BLaER1 treated with 17β-estradiol and CSF1 and Interleukin-3, amounts not matched to agents 10 nM and 100 nM (cell line): ENCODE results near the gene MRAP.

Experiments used
- H3K27ac ChIP-seq, 11 experiments: shearing (Covaris generic); formaldehyde crosslinking; 2 replicates each; pipeline ENCODE4 v1.8.1; 2022
- H3K27me3 ChIP-seq, 11 experiments: shearing (Covaris generic); formaldehyde crosslinking; 2 replicates each; pipeline ENCODE4 v1.8.1; 2022
- H3K36me3 ChIP-seq, 11 experiments: shearing (Covaris generic); formaldehyde crosslinking; 2 replicates each; pipeline ENCODE4 v1.8.1; 2022
- H3K4me1 ChIP-seq, 10 experiments: shearing (Covaris generic); formaldehyde crosslinking; 2 replicates each; pipeline ENCODE4 v1.8.1; 2022
- H3K4me2 ChIP-seq, 11 experiments: shearing (Covaris generic); formaldehyde crosslinking; 2 replicates each; pipeline ENCODE4 v1.8.1; 2022
- H3K4me3 ChIP-seq, 10 experiments: shearing (Covaris generic); formaldehyde crosslinking; 2 replicates each; pipeline ENCODE4 v1.8.1; 2022
- H3K9ac ChIP-seq, 11 experiments: shearing (Covaris generic); formaldehyde crosslinking; 2 replicates each; pipeline ENCODE4 v1.8.1; 2022
- H3K9me3 ChIP-seq, 11 experiments: shearing (Covaris generic); formaldehyde crosslinking; replicated peaks in 1 of 11; 2 replicates each; pipeline ENCODE4 v1.8.1; 2022
- H4K20me1 ChIP-seq, 11 experiments: shearing (Covaris generic); formaldehyde crosslinking; 2 replicates each; pipeline ENCODE4 v1.8.1; 2022
- Cebpa-rat ChIP-seq, 11 experiments: shearing (Covaris generic); IDR thresholded peaks; 2 replicates each; pipeline ENCODE4 v1.8.1; 2022

MRAP gene

DNA sequence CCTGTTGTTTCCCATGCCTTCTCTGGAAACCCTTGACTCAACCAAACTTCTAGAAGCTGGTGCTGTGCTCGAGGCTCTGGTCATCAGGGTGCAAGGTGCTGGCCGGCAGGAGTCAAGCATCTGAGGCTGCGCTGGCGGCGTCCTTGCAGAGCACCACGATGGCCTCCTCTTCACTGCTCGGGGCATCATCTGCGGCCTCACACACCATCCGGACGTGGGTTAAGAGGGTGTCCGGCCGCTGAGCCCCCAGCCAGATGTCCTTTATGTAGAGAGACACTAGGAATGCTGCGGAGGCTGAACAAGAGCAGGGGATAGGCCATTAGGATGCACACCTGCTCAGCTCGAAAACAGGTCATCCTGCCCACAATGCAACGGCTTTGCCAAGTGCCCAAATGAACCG lies 16.2 kb downstream of the MRAP start:
- Histone ChIP-seq H3K27ac (no peak overlapping the region), H3K4me2 (peak overlapping the region in 4 of 11 experiments; percentile 0 to 34 (median 8); a peak in 4 of 22 replicates), H3K36me3 (peaks cover 80 to 100% (median 95%) of the 10 kb centered on the region in 11 experiments), H3K27me3 (no peaks in the 10 kb centered on the region), H3K4me1 (peaks cover 0 to 23% (median 3%) of the 10 kb centered on the region in 10 experiments; a peak in 10 of 20 replicates), H4K20me1 (peaks cover 0 to 70% (median 37%) of the 10 kb centered on the region in 11 experiments; a peak in 14 of 22 replicates), H3K4me3 (no peak overlapping the region), H3K9ac (no peak overlapping the region), H3K9me3 (no peaks in the 10 kb centered on the region)
- TF ChIP-seq Cebpa-rat (IDR thresholded peaks at IDR 0.05): no peak

DNA sequence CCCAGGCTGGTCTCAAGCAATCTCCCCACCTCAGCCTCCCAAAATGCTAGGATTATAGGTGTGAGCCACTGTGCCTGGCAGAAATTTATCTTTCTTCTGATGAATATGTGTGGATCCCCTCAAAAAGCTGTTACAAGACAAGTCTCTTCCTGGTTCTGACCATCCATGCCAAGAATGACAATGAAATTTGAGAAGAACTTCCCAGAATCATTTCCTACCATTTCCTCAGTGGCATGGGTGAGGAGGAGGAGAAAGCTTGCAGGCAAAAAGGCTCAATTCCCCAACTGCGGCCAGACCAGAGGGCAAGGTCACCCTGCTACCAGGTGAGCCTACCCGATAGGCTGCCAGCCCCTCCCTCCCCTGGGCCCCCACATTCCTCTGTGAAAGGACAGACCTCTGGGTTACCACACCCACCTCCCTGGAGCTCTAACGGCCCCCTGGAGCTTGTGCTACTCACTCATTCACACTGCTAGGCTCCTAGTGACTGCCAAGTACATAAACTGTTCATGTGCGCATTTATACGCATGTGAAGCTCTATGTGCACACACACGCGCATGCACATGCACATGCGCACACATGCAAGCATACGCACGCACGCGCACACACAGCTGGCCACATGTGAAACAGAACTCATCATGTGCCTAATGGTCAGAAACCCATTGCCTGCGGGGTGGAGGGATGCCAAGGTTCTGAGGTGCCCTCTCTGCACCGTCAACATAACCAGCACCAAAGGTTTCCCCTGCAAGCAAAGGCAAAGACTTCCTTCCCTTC lies 17.0 kb downstream of the MRAP start:
- peaks cover 0 to 23% (median 3%) of the 10 kb centered on the region in 10 experiments; a peak in 10 of 20 replicates for H3K4me1 ChIP-seq
- no peak overlapping the region for H3K4me2 ChIP-seq
- no peak overlapping the region for H3K9ac ChIP-seq
- H3K4me3 ChIP-seq: no peak overlapping the region
- H3K27ac ChIP-seq: no peak overlapping the region
- H3K36me3 ChIP-seq: peaks cover 89 to 100% (median 99%) of the 10 kb centered on the region in 11 experiments
- peaks cover 0 to 79% (median 37%) of the 10 kb centered on the region in 11 experiments; a peak in 14 of 22 replicates for H4K20me1 ChIP-seq
- H3K9me3 ChIP-seq: no peaks in the 10 kb centered on the region
- no peaks in the 10 kb centered on the region for H3K27me3 ChIP-seq
- TF ChIP-seq Cebpa-rat (IDR thresholded peaks at IDR 0.05): no peak

DNA sequence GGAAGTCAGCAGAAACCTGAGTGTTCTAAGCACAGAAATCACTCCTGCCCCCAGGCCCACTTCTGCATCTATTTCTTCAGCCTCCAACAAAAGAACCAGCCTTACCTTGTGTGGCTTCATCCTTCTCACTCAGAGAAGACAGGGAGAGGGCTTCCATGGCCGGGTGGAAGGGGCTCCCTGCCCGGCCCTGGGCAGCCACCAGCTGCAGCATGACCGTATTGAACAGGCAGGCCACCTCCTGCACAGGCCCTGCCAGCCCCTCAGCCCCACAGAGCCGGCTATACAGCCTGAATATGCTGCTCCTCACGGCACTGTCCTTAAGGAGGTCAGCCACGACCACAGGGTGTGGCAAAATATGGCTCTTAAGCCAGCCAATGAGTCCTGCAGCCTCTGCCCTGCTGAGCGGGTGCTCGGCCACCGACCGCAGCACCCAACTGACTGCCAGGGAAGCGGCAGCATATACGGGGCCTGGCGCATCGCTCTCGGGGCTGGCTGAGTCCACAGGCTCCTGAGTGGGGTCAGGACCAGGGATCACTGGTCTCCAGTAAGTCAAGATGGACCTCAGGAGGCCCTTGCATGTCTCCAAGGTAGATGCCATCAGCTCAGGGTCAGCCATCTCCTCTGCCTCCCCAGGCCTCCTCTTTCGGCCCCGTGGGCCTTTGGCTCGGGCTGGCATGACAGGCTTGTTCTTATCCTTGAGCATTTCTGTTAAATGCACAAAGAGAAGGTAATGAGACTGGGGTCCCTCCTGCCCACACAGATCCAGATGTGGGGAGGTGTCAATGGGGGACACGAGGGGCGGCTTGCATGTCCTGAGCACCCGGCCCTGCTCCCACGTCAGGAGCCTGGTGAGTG lies 17.9 kb downstream of the MRAP start:
- Histone ChIP-seq H3K4me2 (no peak overlapping the region), H3K27me3 (no peaks in the 10 kb centered on the region), H3K27ac (no peak overlapping the region), H3K4me1 (peaks cover 0 to 16% (median 2%) of the 10 kb centered on the region in 10 experiments; a peak in 10 of 20 replicates), H4K20me1 (peaks cover 0 to 82% (median 37%) of the 10 kb centered on the region in 11 experiments; a peak in 14 of 22 replicates), H3K36me3 (peaks cover 95 to 100% (median 100%) of the 10 kb centered on the region in 11 experiments), H3K9ac (no peak overlapping the region), H3K9me3 (no peaks in the 10 kb centered on the region), H3K4me3 (no peak overlapping the region)
- TF ChIP-seq Cebpa-rat (IDR thresholded peaks at IDR 0.05): no peak

DNA sequence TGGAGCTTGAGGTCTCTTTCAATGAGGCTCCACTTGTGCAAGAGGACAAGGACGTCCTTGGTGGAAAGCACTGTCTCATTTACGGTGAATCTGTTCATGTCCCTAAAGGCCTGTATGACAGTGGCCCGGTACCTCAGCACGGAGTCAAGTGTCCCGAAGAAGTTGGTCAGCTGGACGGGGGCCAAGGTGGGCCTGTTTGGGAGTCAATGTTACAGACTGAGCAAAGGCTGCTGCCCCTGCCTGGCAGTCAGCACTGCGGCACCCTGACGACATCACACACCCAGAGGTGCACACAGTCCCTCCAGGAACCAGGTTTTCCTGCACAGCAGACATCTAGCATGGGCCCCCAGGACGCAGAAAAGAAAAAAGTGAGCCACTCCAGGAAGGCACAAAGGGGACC lies 19.1 kb downstream of the MRAP start:
- H3K36me3 ChIP-seq: peaks cover 95 to 100% (median 100%) of the 10 kb centered on the region in 11 experiments
- TF ChIP-seq Cebpa-rat (IDR thresholded peaks at IDR 0.05): no peak
- H3K4me1 ChIP-seq: peaks cover 0 to 11% (median 0%) of the 10 kb centered on the region in 10 experiments; a peak in 7 of 20 replicates
- H3K9me3 ChIP-seq: no peaks in the 10 kb centered on the region
- H3K4me3 ChIP-seq: no peak overlapping the region
- H3K27ac ChIP-seq: no peak overlapping the region
- no peaks in the 10 kb centered on the region for H3K27me3 ChIP-seq
- peaks cover 0 to 73% (median 31%) of the 10 kb centered on the region in 11 experiments; a peak in 14 of 22 replicates for H4K20me1 ChIP-seq
- no peak overlapping the region for H3K9ac ChIP-seq
- H3K4me2 ChIP-seq: no peak overlapping the region

DNA sequence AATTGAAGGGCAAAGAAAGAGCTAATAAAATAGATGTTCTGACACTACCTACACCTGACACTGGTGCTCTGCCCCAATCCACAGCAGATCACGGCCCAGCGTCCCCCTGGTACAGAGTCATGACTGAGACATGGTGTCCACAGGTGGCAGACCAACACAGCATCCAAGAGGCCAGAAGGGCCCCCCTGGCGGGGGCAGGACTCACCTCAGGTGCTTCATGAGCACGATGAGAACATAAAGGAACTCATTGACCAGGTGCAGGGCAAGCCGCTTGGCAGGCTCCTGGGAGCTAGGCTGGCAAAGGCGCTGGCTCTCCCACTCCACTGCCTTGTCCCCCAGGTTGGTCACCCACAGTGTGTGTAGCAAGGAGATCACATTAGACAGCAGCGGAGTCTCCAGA lies 20.4 kb downstream of the MRAP start:
- Histone ChIP-seq H3K4me3 (no peak overlapping the region), H3K9me3 (no peaks in the 10 kb centered on the region), H3K27ac (no peak overlapping the region), H4K20me1 (peaks cover 0 to 68% (median 28%) of the 10 kb centered on the region in 11 experiments; a peak in 13 of 22 replicates), H3K36me3 (peaks cover 98 to 100% (median 100%) of the 10 kb centered on the region in 11 experiments), H3K4me2 (no peak overlapping the region), H3K4me1 (peaks cover 0 to 11% (median 0%) of the 10 kb centered on the region in 10 experiments; a peak in 7 of 20 replicates), H3K9ac (no peak overlapping the region), H3K27me3 (no peaks in the 10 kb centered on the region)
- no peak for TF ChIP-seq Cebpa-rat (IDR thresholded peaks at IDR 0.05)

DNA sequence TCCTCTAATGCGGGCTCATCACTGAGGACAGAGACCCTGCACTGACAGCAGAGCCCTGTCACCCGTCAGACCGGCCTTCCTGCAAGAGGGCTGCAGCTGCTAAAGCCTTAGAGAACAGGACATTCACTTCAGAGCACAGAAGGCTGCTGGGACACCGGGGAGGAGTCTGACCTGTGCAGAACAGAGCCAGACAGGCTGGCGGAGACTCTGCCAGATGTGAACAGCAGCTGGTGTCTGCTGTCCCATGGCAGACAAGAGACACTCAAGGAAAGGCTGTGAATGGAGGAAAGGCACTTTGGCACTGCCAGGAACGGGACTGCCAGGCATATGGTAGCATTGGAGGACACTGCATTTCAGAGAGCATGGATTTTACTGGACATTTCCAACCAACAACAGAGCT lies 21.4 kb downstream of the MRAP start:
- H3K9me3 ChIP-seq: no peaks in the 10 kb centered on the region
- no peaks in the 10 kb centered on the region for H3K27me3 ChIP-seq
- H3K36me3 ChIP-seq: peaks cover 98 to 100% (median 100%) of the 10 kb centered on the region in 11 experiments
- no peak overlapping the region for H3K9ac ChIP-seq
- peaks cover 0 to 59% (median 28%) of the 10 kb centered on the region in 11 experiments; a peak in 13 of 22 replicates for H4K20me1 ChIP-seq
- no peak for TF ChIP-seq Cebpa-rat (IDR thresholded peaks at IDR 0.05)
- H3K27ac ChIP-seq: no peak overlapping the region
- no peak overlapping the region for H3K4me2 ChIP-seq
- H3K4me3 ChIP-seq: no peak overlapping the region
- H3K4me1 ChIP-seq: peaks cover 0 to 1% (median 0%) of the 10 kb centered on the region in 10 experiments; a peak in 1 of 20 replicates

DNA sequence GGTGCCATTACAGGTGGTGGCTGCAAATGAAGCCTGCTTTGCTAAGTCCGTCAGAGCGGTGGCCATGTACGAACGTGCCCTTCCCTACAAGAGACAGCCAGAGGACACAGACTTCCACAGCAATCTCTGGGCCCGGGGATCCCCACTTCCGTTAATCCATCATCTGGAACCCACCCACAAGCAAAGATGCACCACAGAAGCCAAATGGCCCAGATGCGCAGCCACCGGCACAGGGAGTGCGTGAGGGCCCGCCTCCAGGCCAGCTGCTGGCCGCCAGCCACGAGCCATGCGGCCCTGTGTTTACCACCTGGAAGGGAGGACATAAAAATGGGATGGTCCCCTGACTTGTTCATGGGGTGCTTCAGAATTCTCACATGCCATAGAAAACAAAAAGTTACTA lies 22.1 kb downstream of the MRAP start:
- Histone ChIP-seq H3K4me2 (no peak overlapping the region), H3K4me1 (no peaks in the 10 kb centered on the region)
- TF ChIP-seq Cebpa-rat (IDR thresholded peaks at IDR 0.05): no peak

DNA sequence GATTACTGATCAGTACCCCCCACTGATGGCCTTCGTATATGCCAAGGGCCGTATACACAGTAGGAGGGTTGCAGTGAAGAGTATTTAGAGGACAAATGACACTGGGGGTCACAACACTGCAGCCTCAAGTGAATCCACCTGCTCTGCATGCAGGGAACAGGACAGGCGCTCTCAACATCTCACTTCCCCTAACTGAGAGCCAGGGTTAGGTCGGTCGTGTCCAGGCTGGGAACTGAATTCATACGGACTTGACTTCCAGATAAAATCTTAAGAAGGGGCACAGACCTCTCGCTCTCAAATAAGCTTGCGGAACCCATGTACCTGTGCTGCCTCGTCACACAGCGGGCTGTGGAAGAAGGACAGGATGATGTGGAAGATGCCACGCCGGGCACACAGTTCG lies 22.8 kb downstream of the MRAP start:
- Histone ChIP-seq H3K27me3 (no peaks in the 10 kb centered on the region), H3K27ac (no peak overlapping the region), H3K9me3 (no peaks in the 10 kb centered on the region), H3K4me1 (no peaks in the 10 kb centered on the region), H3K4me2 (no peak overlapping the region), H3K36me3 (peaks cover 100% of the 10 kb centered on the region in 11 experiments), H3K4me3 (no peak overlapping the region), H4K20me1 (peaks cover 0 to 56% (median 15%) of the 10 kb centered on the region in 11 experiments; a peak in 12 of 22 replicates), H3K9ac (no peak overlapping the region)
- TF ChIP-seq Cebpa-rat (IDR thresholded peaks at IDR 0.05): no peak

More for the DNA sequence above, 22.1 kb downstream of the MRAP start:
- H3K36me3 ChIP-seq: peaks cover 100% of the 10 kb centered on the region in 11 experiments
- no peak overlapping the region for H3K27ac ChIP-seq
- H3K4me3 ChIP-seq: no peak overlapping the region
- H3K27me3 ChIP-seq: no peaks in the 10 kb centered on the region
- H4K20me1 ChIP-seq: peaks cover 0 to 56% (median 22%) of the 10 kb centered on the region in 11 experiments; a peak in 12 of 22 replicates
- H3K9ac ChIP-seq: no peak overlapping the region; a peak in 1 of 22 replicates
- H3K9me3 ChIP-seq: no peaks in the 10 kb centered on the region

DNA sequence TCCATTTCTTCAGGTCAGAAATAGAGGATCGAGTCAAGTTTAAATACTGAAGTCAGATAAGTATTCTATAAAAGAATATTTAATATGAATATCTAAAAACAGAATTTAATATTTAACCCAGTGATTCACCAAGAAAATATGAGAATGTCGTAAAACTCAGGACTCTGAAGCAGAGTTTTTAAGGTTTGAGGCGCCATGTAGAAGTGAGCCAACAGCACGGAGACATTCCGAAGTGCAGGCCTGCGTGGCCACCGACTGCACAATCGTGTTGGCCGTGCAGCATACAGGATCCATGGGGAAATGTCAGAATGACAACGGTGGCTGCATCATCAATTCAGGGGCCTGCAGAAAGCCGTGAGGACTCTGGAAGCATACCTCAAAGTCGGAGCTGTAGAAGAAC lies 23.4 kb downstream of the MRAP start:
- Histone ChIP-seq H3K27ac (no peak overlapping the region), H3K4me3 (no peak overlapping the region), H3K9ac (no peak overlapping the region), H4K20me1 (peaks cover 0 to 51% (median 9%) of the 10 kb centered on the region in 11 experiments; a peak in 11 of 22 replicates), H3K36me3 (peaks cover 99 to 100% (median 100%) of the 10 kb centered on the region in 11 experiments), H3K27me3 (no peaks in the 10 kb centered on the region), H3K4me1 (no peaks in the 10 kb centered on the region), H3K4me2 (no peak overlapping the region), H3K9me3 (no peaks in the 10 kb centered on the region)
- no peak for TF ChIP-seq Cebpa-rat (IDR thresholded peaks at IDR 0.05)
